ENCODE data around the gene ARHGAP24. TPM values are rescaled to one million over a fixed set of nuclear protein-coding genes. Genes with fewer than 3 reads are reported as not detected.

ARHGAP24 gene
- total RNA-seq, 1 experiment from 2014 or later = 34.6 TPM

- peaks cover 12% of the 10 kb centered on the region for H3K36me3 ChIP-seq
- no peaks in the 10 kb centered on the region for H3K27me3 ChIP-seq
- H3K27ac ChIP-seq = no peak overlapping the region
- H3K9me3 ChIP-seq (replicated peaks) = 0 out of 2 replicates have a peak, but pooled peaks cover 2% of the 10 kb centered on the region
- H3K4me3 ChIP-seq = no peak overlapping the region
- DNase-seq = no peak
- H3K4me1 ChIP-seq = no peaks in the 10 kb centered on the region
Observed at GRCh38 chr4:85565761-85566480, 91.0 kb downstream of the ARHGAP24 start.

GRCh38 chr4:85569730-85570299 is 94.9 kb downstream of the ARHGAP24 start:
- H3K4me1 ChIP-seq = no peaks in the 10 kb centered on the region
- DNase-seq = no peak
- H3K27me3 ChIP-seq = no peaks in the 10 kb centered on the region
- no peak overlapping the region for H3K27ac ChIP-seq
- peaks cover 20% of the 10 kb centered on the region for H3K36me3 ChIP-seq
- no peaks in the 10 kb centered on the region for H3K9me3 ChIP-seq (replicated peaks)
- H3K4me3 ChIP-seq = no peak overlapping the region

- no peaks in the 10 kb centered on the region for H3K27me3 ChIP-seq
- DNase-seq = no peak
- peaks cover 20% of the 10 kb centered on the region for H3K36me3 ChIP-seq
- no peak overlapping the region for H3K27ac ChIP-seq
- H3K4me1 ChIP-seq = no peaks in the 10 kb centered on the region
- H3K9me3 ChIP-seq (replicated peaks) = no peaks in the 10 kb centered on the region
- H3K4me3 ChIP-seq = no peak overlapping the region
Observed at GRCh38 chr4:85570388-85570787, 95.4 kb downstream of the ARHGAP24 start.

- peaks cover 20% of the 10 kb centered on the region for H3K36me3 ChIP-seq
- no peak for DNase-seq
- no peaks in the 10 kb centered on the region for H3K9me3 ChIP-seq (replicated peaks)
- no peak overlapping the region for H3K27ac ChIP-seq
- H3K4me3 ChIP-seq = no peak overlapping the region
- H3K4me1 ChIP-seq = no peaks in the 10 kb centered on the region
- H3K27me3 ChIP-seq = no peaks in the 10 kb centered on the region
Observed at GRCh38 chr4:85571008-85571407, 96.1 kb downstream of the ARHGAP24 start.

GRCh38 chr4:85573270-85573669 is 98.3 kb downstream of the ARHGAP24 start:
- Histone ChIP-seq H3K9me3 (replicated peaks) (no peaks in the 10 kb centered on the region), H3K4me3 (no peak overlapping the region), H3K27ac (no peak overlapping the region), H3K36me3 (peaks cover 23% of the 10 kb centered on the region), H3K27me3 (no peaks in the 10 kb centered on the region), H3K4me1 (no peaks in the 10 kb centered on the region)
- DNase-seq = no peak

- DNase-seq = no peak
- H3K9me3 ChIP-seq (replicated peaks) = no peaks in the 10 kb centered on the region
- H3K4me3 ChIP-seq = no peak overlapping the region
- no peaks in the 10 kb centered on the region for H3K27me3 ChIP-seq
- no peaks in the 10 kb centered on the region for H3K4me1 ChIP-seq
- H3K36me3 ChIP-seq = peaks cover 12% of the 10 kb centered on the region
- H3K27ac ChIP-seq = no peak overlapping the region
Observed at GRCh38 chr4:85577307-85577706, 102.4 kb downstream of the ARHGAP24 start.

- H3K4me3 ChIP-seq = no peak overlapping the region
- DNase-seq = no peak
- no peak overlapping the region for H3K27ac ChIP-seq
- H3K4me1 ChIP-seq = no peaks in the 10 kb centered on the region
- H3K36me3 ChIP-seq = peaks cover 14% of the 10 kb centered on the region
- H3K27me3 ChIP-seq = no peaks in the 10 kb centered on the region
- peaks cover 3% of the 10 kb centered on the region; the same call in 1 of the 2 replicates for H3K9me3 ChIP-seq (replicated peaks)
Observed at GRCh38 chr4:85579942-85580341, 105.0 kb downstream of the ARHGAP24 start.

- H3K36me3 ChIP-seq = peaks cover 14% of the 10 kb centered on the region
- no peak overlapping the region for H3K4me3 ChIP-seq
- no peak for DNase-seq
- H3K9me3 ChIP-seq (replicated peaks) = peaks cover 6% of the 10 kb centered on the region; the same call in 1 of the 2 replicates
- H3K4me1 ChIP-seq = no peaks in the 10 kb centered on the region
- no peak overlapping the region for H3K27ac ChIP-seq
- no peaks in the 10 kb centered on the region for H3K27me3 ChIP-seq
Observed at GRCh38 chr4:85580489-85580888, 105.5 kb downstream of the ARHGAP24 start.

- Histone ChIP-seq H3K4me1 (no peaks in the 10 kb centered on the region), H3K4me3 (no peak overlapping the region), H3K9me3 (replicated peaks) (peaks cover 8% of the 10 kb centered on the region; the same call in 1 of the 2 replicates), H3K27ac (no peak overlapping the region), H3K36me3 (peaks cover 8% of the 10 kb centered on the region; the same call in 1 of the 2 replicates), H3K27me3 (no peaks in the 10 kb centered on the region)
- no peak for DNase-seq
Observed at GRCh38 chr4:85587952-85588351, 113.0 kb downstream of the ARHGAP24 start.

- no peak for DNase-seq
- H3K27ac ChIP-seq = no peak overlapping the region
- no peaks in the 10 kb centered on the region for H3K27me3 ChIP-seq
- peaks cover 4% of the 10 kb centered on the region; the same call in 1 of the 2 replicates for H3K36me3 ChIP-seq
- no peaks in the 10 kb centered on the region for H3K4me1 ChIP-seq
- no peak overlapping the region for H3K4me3 ChIP-seq
- no peaks in the 10 kb centered on the region for H3K9me3 ChIP-seq (replicated peaks)
Observed at GRCh38 chr4:85591406-85592098, 116.6 kb downstream of the ARHGAP24 start.

GRCh38 chr4:85595098-85595775 is 120.3 kb downstream of the ARHGAP24 start:
- H3K27ac ChIP-seq = no peak overlapping the region
- DNase-seq = no peak
- H3K36me3 ChIP-seq = peaks cover 4% of the 10 kb centered on the region; the same call in 1 of the 2 replicates
- no peak overlapping the region for H3K4me3 ChIP-seq
- no peaks in the 10 kb centered on the region for H3K4me1 ChIP-seq
- no peaks in the 10 kb centered on the region for H3K27me3 ChIP-seq
- no peaks in the 10 kb centered on the region for H3K9me3 ChIP-seq (replicated peaks)

- Histone ChIP-seq H3K9me3 (replicated peaks) (no peaks in the 10 kb centered on the region), H3K27me3 (no peaks in the 10 kb centered on the region), H3K4me3 (no peak overlapping the region), H3K27ac (no peak overlapping the region), H3K36me3 (peaks cover 4% of the 10 kb centered on the region; the same call in 1 of the 2 replicates), H3K4me1 (no peaks in the 10 kb centered on the region)
- DNase-seq = no peak
Observed at GRCh38 chr4:85595796-85596559, 121.0 kb downstream of the ARHGAP24 start.

GRCh38 chr4:85598936-85599335 is 124.0 kb downstream of the ARHGAP24 start:
- Histone ChIP-seq H3K9me3 (replicated peaks) (no peaks in the 10 kb centered on the region), H3K27ac (no peak overlapping the region), H3K27me3 (no peaks in the 10 kb centered on the region), H3K4me3 (no peak overlapping the region), H3K36me3 (no peaks in the 10 kb centered on the region), H3K4me1 (peaks cover 3% of the 10 kb centered on the region)
- DNase-seq = no peak

GRCh38 chr4:85600501-85600900 is 125.6 kb downstream of the ARHGAP24 start:
- Histone ChIP-seq H3K27me3 (no peaks in the 10 kb centered on the region), H3K4me1 (peaks cover 6% of the 10 kb centered on the region), H3K27ac (no peak overlapping the region), H3K4me3 (no peak overlapping the region), H3K36me3 (no peaks in the 10 kb centered on the region; the same call in 1 of the 2 replicates), H3K9me3 (replicated peaks) (no peaks in the 10 kb centered on the region)
- no peak for DNase-seq
